Endothelial cell of umbilical vein (primary cell): ENCODE measurements around the gene EML2. TPM values are rescaled to one million over a fixed set of nuclear protein-coding genes. Genes with fewer than 3 reads are reported as not detected.

Source experiments
- BruUV-seq: library from RNA; stranded (reverse); fragments of 400-500 nt; replicated peaks from 2 replicates; lab custom pipeline; 2021; lab: Mats Ljungman, UMichigan
- CTCF ChIA-PET: fragments of 300-600, 350-600 bp; sonication (Branson Sonifier 250); formaldehyde crosslinking; loops from one replicate; lab custom pipeline; 2021; ENCODE audit warnings: antibody characterized with exemption, inconsistent platforms; lab: Charles Lee
- POLR2A ChIA-PET: fragments of 300-600, 350-600 bp; sonication (Branson Sonifier 250); formaldehyde crosslinking; loops from one replicate; lab custom pipeline; 2021; ENCODE audit warnings: antibody characterized with exemption, inconsistent platforms; lab: Charles Lee
- DNase-seq: peaks from one replicate; pipeline ENCODE4 v3.0.0-alpha.2; 2011; ENCODE audit warnings: low read depth, low spot score
- FAIRE-seq: peaks from 2 replicates; lab custom pipeline; 2011; peaks lifted over from hg19 to GRCh38; lab: Jason Lieb, UNC
- H2AFZ ChIP-seq: 2 replicates; pipeline ENCODE4 v1.6.0; 2012; ENCODE audit warnings: low read depth, low read length, control low read depth, inconsistent platforms
- H3K27ac ChIP-seq: 2 replicates; pipeline ENCODE4 v1.5.1; 2011; ENCODE audit warnings: low read depth, mild to moderate bottlenecking, control low read depth, low read length, moderate library complexity; ENCODE audit not compliant: insufficient read depth
- H3K27me3 ChIP-seq, 2 experiments: 2 replicates each; pipeline versions ENCODE4 v1.6.0 to v1.6.1; 2011; ENCODE audit warnings: low read length in 2 of 2, mixed read lengths in 1 of 2; ENCODE audit not compliant: control insufficient read depth in 2 of 2, insufficient read depth in 2 of 2
- H3K36me3 ChIP-seq, 2 experiments: 2 replicates in 1 of 2; 3 replicates in 1 of 2; pipeline ENCODE4 v1.5.1; 2011; ENCODE audit warnings: low read length in 2 of 2, mild to moderate bottlenecking in 1 of 2, moderate library complexity in 1 of 2; ENCODE audit not compliant: control insufficient read depth in 2 of 2, insufficient read depth in 2 of 2; ENCODE audit errors: extremely low read depth in 1 of 2
- H3K4me1 ChIP-seq: 3 replicates; pipeline ENCODE4 v1.5.1; 2011; ENCODE audit warnings: mild to moderate bottlenecking, low read length; ENCODE audit not compliant: control insufficient read depth, insufficient read depth; ENCODE audit errors: extremely low read depth
- H3K4me2 ChIP-seq: 2 replicates; pipeline ENCODE4 v1.6.1; 2011; ENCODE audit warnings: low read length, control low read depth, mixed read lengths; ENCODE audit not compliant: insufficient read depth
- H3K4me3 ChIP-seq, 3 experiments: fragments of 200-600 bp in 1 of 3; sonication (generic), shearing (Covaris generic) in 1 of 3; replicated peaks in 1 of 3; 2 replicates each; pipeline ENCODE4 v1.5.1; 2011 to 2016; ENCODE audit warnings: control low read depth in 3 of 3, low read length in 3 of 3, mild to moderate bottlenecking in 2 of 3, inconsistent platforms in 1 of 3, low read depth in 1 of 3, moderate library complexity in 1 of 3; ENCODE audit not compliant: insufficient read depth in 1 of 3
- H3K79me2 ChIP-seq: 2 replicates; pipeline ENCODE4 v1.6.0; 2012; ENCODE audit warnings: low read length, inconsistent platforms; ENCODE audit not compliant: control insufficient read depth, insufficient read depth
- H3K9ac ChIP-seq: replicated peaks from 2 replicates; pipeline ENCODE3; 2011; ENCODE audit warnings: low read length, control low read depth; ENCODE audit not compliant: insufficient read depth; ENCODE audit errors: extremely low read depth
- H3K9me1 ChIP-seq: replicated peaks from 3 replicates; pipeline ENCODE4 v1.6.0; 2011; ENCODE audit warnings: mild to moderate bottlenecking, low read length; ENCODE audit not compliant: control insufficient read depth, insufficient read depth; ENCODE audit errors: extremely low read depth
- H3K9me3 ChIP-seq: replicated peaks from 2 replicates; pipeline ENCODE4 v1.5.1; 2012; ENCODE audit warnings: low read length, inconsistent platforms; ENCODE audit not compliant: control insufficient read depth, insufficient read depth
- H4K20me1 ChIP-seq: replicated peaks from 2 replicates; pipeline ENCODE3; 2011; ENCODE audit warnings: mild to moderate bottlenecking, low read length; ENCODE audit not compliant: control insufficient read depth, insufficient read depth; ENCODE audit errors: extremely low read depth
- CTCF ChIP-seq, 2 donors: IDR thresholded peaks; 1 replicate in 1 of 2; 2 replicates in 1 of 2; pipeline ENCODE4 v1.5.1; 2011; ENCODE audit warnings: low read length in 2 of 2, mild to moderate bottlenecking in 2 of 2, moderate library complexity in 2 of 2, control low read depth in 1 of 2, inconsistent platforms in 1 of 2, low read depth in 1 of 2; ENCODE audit not compliant: insufficient read depth in 1 of 2; ENCODE audit errors: extremely low read depth in 1 of 2
- EZH2 ChIP-seq: IDR thresholded peaks from 2 replicates; pipeline ENCODE4 v1.6.1; 2012; ENCODE audit warnings: borderline replicate concordance, low read depth, mild to moderate bottlenecking, moderate library complexity, low read length, inconsistent platforms; ENCODE audit not compliant: severe bottlenecking
- FOS ChIP-seq: IDR thresholded peaks from 2 replicates; pipeline ENCODE4 v1.6.1; 2011; ENCODE audit warnings: mild to moderate bottlenecking, low read length, moderate library complexity, borderline replicate concordance; ENCODE audit not compliant: insufficient read depth
- GATA2 ChIP-seq: IDR thresholded peaks from 2 replicates; pipeline ENCODE4 v1.7.0; 2011; ENCODE audit warnings: low read depth, mild to moderate bottlenecking, moderate library complexity, mixed read lengths, low read length; ENCODE audit not compliant: insufficient read length, insufficient read depth
- JUN ChIP-seq: IDR thresholded peaks from 2 replicates; pipeline ENCODE4 v1.6.1; 2011; ENCODE audit warnings: borderline replicate concordance, low read depth; ENCODE audit not compliant: insufficient read length, insufficient read depth
- MYC ChIP-seq: IDR thresholded peaks from one replicate; pipeline ENCODE4 v1.6.1; 2011; ENCODE audit warnings: mild to moderate bottlenecking, low read depth, low read length
- dilution Hi-C: fragments of 300-500 bp; cut with MboI; formaldehyde crosslinking; loops from one replicate; pipeline ENCODE4 v1.15.0; 2019; ENCODE audit warnings: low sequenced_read_pairs; ENCODE audit not compliant: extremely low pct_ligation_motif_present
- intact Hi-C: fragments of 100-400 bp; cut with micrococcal nuclease; formaldehyde crosslinking; loops from one replicate; pipeline ENCODE4 v1.10.0; 2022
- polyA plus RNA-seq, 4 experiments: library from polyadenylated mRNA; depleted of rRNA in 3 of 4; stranded (reverse) in 3 of 4; unstranded in 1 of 4; fragments of >200 nt; gene quantifications; 2 replicates each; pipeline versions ENCODE4 v1.2.1 to v1.2.3, GENCODE V29; 2011 to 2012; ENCODE audit warnings: missing spikeins in 1 of 4
- total RNA-seq: library from RNA; stranded (reverse); gene quantifications from 2 replicates; pipeline ENCODE4 v1.2.3, GENCODE V29; 2021

The EML2 gene
- total and polyA plus RNA-seq, 2 donors (not counting 3 experiments of a cell fraction or from before 2014, with no cell fraction given), result 23.3 to 28.9 TPM

GRCh38 chr19:45682908-45683307 is 43.7 kb upstream of the EML2 start:
- Histone ChIP-seq H3K27ac (no peak overlapping the region), H2AFZ (no peak overlapping the region), H3K9me1 (no peaks in the 10 kb centered on the region), H3K36me3 (peaks cover 4 to 22% of the 10 kb centered on the region in 2 experiments), H3K9me3 (no peaks in the 10 kb centered on the region), H4K20me1 (no peaks in the 10 kb centered on the region), H3K4me1 (peaks cover 6% of the 10 kb centered on the region), H3K9ac (no peak overlapping the region), H3K27me3 (no peaks in the 10 kb centered on the region), H3K4me3 (no peak overlapping the region), H3K4me2 (no peak overlapping the region), H3K79me2 (no peaks in the 10 kb centered on the region)
- intact Hi-C loops (no loop called here), dilution Hi-C loops (no loop called here)
- TF ChIP-seq JUN, result no peak
- TF ChIP-seq CTCF (IDR thresholded peaks at IDR 0.05; ENCODE audit: extremely low read depth in 1 of 2, insufficient read depth in 1 of 2, low read depth in 1 of 2, low read length in 2 of 2), result no peak
- no peak for TF ChIP-seq FOS
- no peak for TF ChIP-seq MYC
- TF ChIP-seq EZH2, result no peak
- DNase-seq, result no peak
- BruUV-seq, result no TSS peak
- ChIA-PET CTCF (interaction anchor here (1.2 to 1.5 kb wide), 2 partner anchors 10 to 13 kb away, joined by 6 to 10 read pairs; partner anchors contain the start of gene QPCTL), POLR2A (no interaction called here)
- no peak for FAIRE-seq

GRCh38 chr19:45682117-45682516 is 42.9 kb upstream of the EML2 start:
- H3K36me3 ChIP-seq, result peaks cover 0 to 15% of the 10 kb centered on the region in 2 experiments
- peaks cover 11% of the 10 kb centered on the region for H3K4me1 ChIP-seq
- ChIA-PET CTCF (interaction anchor here (1.2 to 5.3 kb wide), 4 partner anchors 10 to 40 kb away, joined by 6 to 55 read pairs (median 14); partner anchors contain the start of genes QPCTL and SNRPD2), POLR2A (no interaction called here)
- TF ChIP-seq GATA2 (no peak), JUN (no peak)
- H3K9ac ChIP-seq, result no peak overlapping the region
- no TSS peak for BruUV-seq
- no peaks in the 10 kb centered on the region for H3K79me2 ChIP-seq
- no peaks in the 10 kb centered on the region for H3K27me3 ChIP-seq
- no peak overlapping the region for H3K27ac ChIP-seq
- intact Hi-C loops, result no loop called here
- peak overlapping the region; percentile 96 for H2AFZ ChIP-seq
- H4K20me1 ChIP-seq, result no peaks in the 10 kb centered on the region
- no peak overlapping the region for H3K4me2 ChIP-seq
- DNase-seq (no peak), FAIRE-seq (no peak)
- no peaks in the 10 kb centered on the region for H3K9me1 ChIP-seq
- dilution Hi-C loops, result no loop called here
- H3K4me3 ChIP-seq, result no peak overlapping the region
- no peaks in the 10 kb centered on the region for H3K9me3 ChIP-seq
